HAP-1 (cell line): ENCODE results near the gene SUSD5.
"Not testable (repeated sequence)": the region's sequence is repeated elsewhere in the genome, so short reads cannot be mapped to it uniquely, and the experiment has no call there.

Experiments
- DNase-seq, 2 experiments: peaks; one replicate each; pipeline ENCODE4 v3.0.0-alpha.2; 2016 to 2020; ENCODE audit warnings: low spot score in 2 of 2
- H3K27me3 ChIP-seq: fragments of 250-450 bp; sonication (Bioruptor Pico); 2 replicates; pipeline ENCODE4 v1.5.1; 2020; ENCODE audit warnings: low read depth, mild to moderate bottlenecking, moderate library complexity
- H3K36me3 ChIP-seq: fragments of 250-450 bp; sonication (Bioruptor Pico); replicated peaks from 2 replicates; pipeline ENCODE4 v1.5.1; 2020; ENCODE audit warnings: mild to moderate bottlenecking
- H3K4me1 ChIP-seq: fragments of 250-450 bp; sonication (Bioruptor Pico); 2 replicates; pipeline ENCODE4 v1.5.1; 2020; ENCODE audit warnings: mild to moderate bottlenecking
- H3K4me3 ChIP-seq: fragments of 250-450 bp; sonication (Bioruptor Pico); 2 replicates; pipeline ENCODE4 v1.5.1; 2020; ENCODE audit warnings: mild to moderate bottlenecking, moderate library complexity
- H3K9me3 ChIP-seq: fragments of 250-450 bp; sonication (Bioruptor Pico); 2 replicates; pipeline ENCODE4 v1.5.1; 2020; ENCODE audit warnings: mild to moderate bottlenecking, moderate library complexity
- in situ Hi-C: fragments of 300-500 bp; cut with MboI; formaldehyde crosslinking; loops from 3 replicates; pipeline ENCODE4 v1.14.3; 2020; ENCODE audit warnings: low sequenced_read_pairs, inconsistent platforms, mixed read lengths

The SUSD5 gene

GRCh38 chr3:33219175-33219487 is 521 bp upstream of the SUSD5 start:
- H3K27me3 ChIP-seq: no peaks in the 10 kb centered on the region
- no peak for DNase-seq
- H3K36me3 ChIP-seq: no peaks in the 10 kb centered on the region
- H3K4me1 ChIP-seq: peaks cover 17% of the 10 kb centered on the region
- in situ Hi-C loops: no loop called here
- H3K4me3 ChIP-seq: peak overlapping the region; percentile 43
- no peaks in the 10 kb centered on the region for H3K9me3 ChIP-seq

- Histone ChIP-seq H3K4me3 (peak overlapping the region; percentile 43), H3K9me3 (no peaks in the 10 kb centered on the region), H3K27me3 (no peaks in the 10 kb centered on the region), H3K4me1 (peaks cover 17% of the 10 kb centered on the region), H3K36me3 (no peaks in the 10 kb centered on the region)
- peak; percentile 19 to 41 for DNase-seq
- in situ Hi-C loops: no loop called here
These were observed 654 bp downstream of the SUSD5 start for GRCh38 chr3:33217866-33218445.

- Histone ChIP-seq H3K27me3 (no peaks in the 10 kb centered on the region), H3K36me3 (no peaks in the 10 kb centered on the region), H3K9me3 (no peaks in the 10 kb centered on the region), H3K4me1 (peaks cover 17% of the 10 kb centered on the region), H3K4me3 (no peak overlapping the region)
- no peak for DNase-seq
- in situ Hi-C loops: no loop called here
These were observed 2.9 kb downstream of the SUSD5 start for GRCh38 chr3:33215739-33216138.

- no peak overlapping the region for H3K4me3 ChIP-seq
- no peak for DNase-seq
- no peaks in the 10 kb centered on the region for H3K9me3 ChIP-seq
- H3K27me3 ChIP-seq: no peaks in the 10 kb centered on the region
- H3K36me3 ChIP-seq: no peaks in the 10 kb centered on the region
- peaks cover 11% of the 10 kb centered on the region for H3K4me1 ChIP-seq
- in situ Hi-C loops: no loop called here
These were observed 6.2 kb downstream of the SUSD5 start for GRCh38 chr3:33212406-33212805.

GRCh38 chr3:33211444-33211843 is 7.2 kb downstream of the SUSD5 start:
- no peak overlapping the region for H3K4me3 ChIP-seq
- H3K9me3 ChIP-seq: no peaks in the 10 kb centered on the region
- no peaks in the 10 kb centered on the region for H3K27me3 ChIP-seq
- H3K36me3 ChIP-seq: no peaks in the 10 kb centered on the region
- H3K4me1 ChIP-seq: peaks cover 1% of the 10 kb centered on the region
- no peak for DNase-seq
- in situ Hi-C loops: no loop called here

GRCh38 chr3:33209357-33209756 is 9.3 kb downstream of the SUSD5 start:
- no peak for DNase-seq
- no peaks in the 10 kb centered on the region for H3K4me1 ChIP-seq
- no peak overlapping the region for H3K4me3 ChIP-seq
- no peaks in the 10 kb centered on the region for H3K36me3 ChIP-seq
- in situ Hi-C loops: no loop called here
- no peaks in the 10 kb centered on the region for H3K27me3 ChIP-seq
- no peaks in the 10 kb centered on the region for H3K9me3 ChIP-seq

- no peaks in the 10 kb centered on the region for H3K27me3 ChIP-seq
- DNase-seq: no peak
- no peaks in the 10 kb centered on the region for H3K9me3 ChIP-seq
- H3K36me3 ChIP-seq: no peaks in the 10 kb centered on the region
- in situ Hi-C loops: no loop called here
- no peaks in the 10 kb centered on the region for H3K4me1 ChIP-seq
- no peak overlapping the region for H3K4me3 ChIP-seq
These were observed 15.7 kb downstream of the SUSD5 start for GRCh38 chr3:33202711-33203457.

- DNase-seq: no peak
- Histone ChIP-seq H3K4me1 (no peaks in the 10 kb centered on the region), H3K36me3 (no peaks in the 10 kb centered on the region), H3K4me3 (no peak overlapping the region), H3K9me3 (no peaks in the 10 kb centered on the region), H3K27me3 (no peaks in the 10 kb centered on the region)
- in situ Hi-C loops: no loop called here
These were observed 17.4 kb downstream of the SUSD5 start for GRCh38 chr3:33201195-33201594.

GRCh38 chr3:33196538-33196937 is 22.1 kb downstream of the SUSD5 start:
- Histone ChIP-seq H3K4me3 (no peak overlapping the region), H3K9me3 (no peaks in the 10 kb centered on the region), H3K27me3 (no peaks in the 10 kb centered on the region), H3K4me1 (no peaks in the 10 kb centered on the region), H3K36me3 (no peaks in the 10 kb centered on the region)
- DNase-seq: no peak
- in situ Hi-C loops: no loop called here

GRCh38 chr3:33194303-33194702 is 24.3 kb downstream of the SUSD5 start:
- Histone ChIP-seq H3K4me1 (no peaks in the 10 kb centered on the region), H3K27me3 (no peaks in the 10 kb centered on the region), H3K36me3 (no peaks in the 10 kb centered on the region), H3K9me3 (no peaks in the 10 kb centered on the region), H3K4me3 (no peak overlapping the region)
- no peak for DNase-seq
- in situ Hi-C loops: no loop called here

GRCh38 chr3:33187368-33187634 is 31.3 kb downstream of the SUSD5 start:
- no peaks in the 10 kb centered on the region for H3K36me3 ChIP-seq
- H3K4me1 ChIP-seq: no peaks in the 10 kb centered on the region
- no peak for DNase-seq
- H3K4me3 ChIP-seq: no peak overlapping the region
- no peaks in the 10 kb centered on the region for H3K9me3 ChIP-seq
- H3K27me3 ChIP-seq: no peaks in the 10 kb centered on the region
- in situ Hi-C loops: no loop called here

GRCh38 chr3:33186524-33187367 is 31.9 kb downstream of the SUSD5 start:
- H3K27me3 ChIP-seq: no peaks in the 10 kb centered on the region
- in situ Hi-C loops: no loop called here
- H3K9me3 ChIP-seq: no peaks in the 10 kb centered on the region
- no peak for DNase-seq
- no peak overlapping the region for H3K4me3 ChIP-seq
- no peaks in the 10 kb centered on the region for H3K4me1 ChIP-seq
- H3K36me3 ChIP-seq: no peaks in the 10 kb centered on the region

GRCh38 chr3:33184863-33185262 is 33.7 kb downstream of the SUSD5 start:
- no peaks in the 10 kb centered on the region for H3K27me3 ChIP-seq
- H3K36me3 ChIP-seq: no peaks in the 10 kb centered on the region
- no peak for DNase-seq
- no peaks in the 10 kb centered on the region for H3K9me3 ChIP-seq
- no peaks in the 10 kb centered on the region for H3K4me1 ChIP-seq
- no peak overlapping the region for H3K4me3 ChIP-seq
- in situ Hi-C loops: no loop called here

GRCh38 chr3:33181641-33182040 is 37.0 kb downstream of the SUSD5 start:
- DNase-seq, H3K27me3 ChIP-seq, H3K9me3 ChIP-seq, in situ Hi-C loops, H3K4me3 ChIP-seq, H3K4me1 ChIP-seq, H3K36me3 ChIP-seq: not testable (repeated sequence)
